NCI-H128 (cell line): ENCODE measurements around the gene CYB561.

Source experiments
- DNase-seq: peaks from one replicate; lab custom pipeline; 2025; ENCODE audit not compliant: unreplicated experiment; lab: John Stamatoyannopoulos, UW

The CYB561 gene

DNA sequence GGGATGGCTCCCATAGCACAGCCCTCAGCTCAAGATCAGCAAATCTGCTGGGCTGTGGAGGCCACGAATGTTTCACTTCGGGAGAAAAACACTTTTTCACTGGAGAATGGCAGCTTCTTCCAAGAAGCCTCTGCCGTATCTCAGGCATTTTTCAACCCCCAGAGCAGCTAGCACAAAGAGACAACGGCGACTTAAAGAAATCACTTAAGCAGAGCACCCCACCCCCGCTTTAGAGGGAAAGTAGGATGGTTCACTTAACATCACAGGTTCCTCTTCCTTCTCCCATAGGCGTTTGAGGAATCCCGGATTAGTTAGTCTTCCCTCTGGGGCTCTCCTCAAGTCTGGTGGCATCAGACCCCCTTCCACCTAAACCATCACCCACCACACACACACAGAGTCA is 27.6 kb downstream of the CYB561 start:
- DNase-seq = no peak

DNA sequence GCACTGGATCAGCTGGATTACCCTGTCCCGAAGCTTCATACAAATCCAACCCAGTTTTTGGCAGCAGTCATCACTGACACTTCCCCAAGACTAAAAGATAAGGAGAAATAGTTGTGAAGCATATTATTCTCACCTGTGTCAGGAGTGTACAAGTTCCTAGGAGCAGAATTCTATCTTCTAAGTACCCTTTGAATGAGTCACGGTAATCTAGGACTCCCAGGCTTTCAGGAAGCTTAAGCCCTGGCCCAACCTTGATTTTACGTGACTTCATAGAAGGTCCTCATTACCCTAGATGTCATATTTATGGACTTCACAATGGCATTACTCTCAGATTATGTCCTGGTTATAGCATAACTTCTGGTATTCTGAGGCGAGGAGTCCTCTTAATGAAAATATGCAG is 31.9 kb downstream of the CYB561 start:
- DNase-seq = no peak

DNA sequence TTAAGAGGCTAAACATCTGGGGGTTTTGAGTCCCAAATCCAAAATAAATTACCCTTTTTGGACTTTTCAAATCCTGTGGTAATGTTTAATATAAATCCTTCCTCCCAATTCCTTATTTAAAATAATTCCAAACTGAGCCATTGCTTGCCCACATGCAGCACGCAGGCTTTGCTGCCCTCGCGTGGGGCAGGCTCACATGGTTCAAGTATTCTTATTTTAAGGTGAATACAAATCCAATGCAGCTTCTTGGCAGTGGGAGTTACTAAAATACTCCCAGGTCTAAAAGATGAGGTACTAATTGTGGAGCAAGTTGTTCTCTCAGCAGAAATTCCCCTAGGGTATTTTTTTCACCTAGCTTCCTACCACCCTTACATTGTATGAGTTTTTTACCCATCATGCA is 33.0 kb downstream of the CYB561 start:
- no peak for DNase-seq

DNA sequence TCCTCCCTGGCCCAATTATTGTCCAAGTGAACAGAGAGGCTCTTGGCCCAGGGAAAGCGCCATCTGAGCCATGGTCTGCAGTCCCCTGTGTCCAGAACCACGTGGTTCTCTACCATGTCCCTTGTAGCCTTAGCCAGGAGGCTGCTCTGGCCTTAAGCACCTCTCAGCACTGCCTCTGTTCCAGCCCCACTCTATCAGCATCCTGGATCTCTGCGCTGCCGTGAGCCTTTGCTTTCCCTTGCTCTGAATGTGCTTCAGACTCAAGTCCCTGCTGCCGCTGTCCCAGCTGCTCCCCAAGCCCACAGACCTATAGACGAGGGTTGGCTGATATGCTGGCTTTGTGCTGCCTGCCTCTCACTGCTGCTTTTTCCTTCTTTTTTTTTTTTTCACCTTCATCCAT is 33.9 kb downstream of the CYB561 start:
- no peak for DNase-seq

DNA sequence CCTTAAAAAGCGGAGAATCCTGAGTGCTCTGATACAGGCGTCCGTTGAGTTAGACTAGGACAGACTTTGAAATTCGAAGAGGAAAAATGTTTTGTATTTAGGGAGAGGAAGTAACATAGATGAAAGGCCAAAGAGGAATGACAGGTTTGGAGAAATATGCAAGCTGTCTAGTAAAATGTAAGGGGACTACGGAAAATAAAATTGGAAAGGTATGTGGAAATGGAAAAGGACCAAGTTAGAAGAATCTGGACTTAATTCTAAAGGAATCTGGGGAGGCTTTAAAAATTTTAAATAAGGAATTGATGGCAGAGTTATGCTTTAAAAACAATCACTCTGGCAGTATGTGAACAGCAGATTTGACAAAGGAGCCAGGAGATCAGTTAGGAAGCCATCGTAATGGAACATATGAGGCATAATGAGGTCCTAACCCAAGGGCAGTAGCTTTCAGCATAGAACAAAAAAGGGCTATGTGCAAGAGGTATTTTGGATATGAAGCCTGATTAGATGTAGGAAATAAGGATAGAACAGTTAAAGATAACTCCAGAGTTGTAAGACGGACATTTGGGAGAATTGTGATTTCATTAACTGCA is 38.3 kb downstream of the CYB561 start:
- no peak for DNase-seq

DNA sequence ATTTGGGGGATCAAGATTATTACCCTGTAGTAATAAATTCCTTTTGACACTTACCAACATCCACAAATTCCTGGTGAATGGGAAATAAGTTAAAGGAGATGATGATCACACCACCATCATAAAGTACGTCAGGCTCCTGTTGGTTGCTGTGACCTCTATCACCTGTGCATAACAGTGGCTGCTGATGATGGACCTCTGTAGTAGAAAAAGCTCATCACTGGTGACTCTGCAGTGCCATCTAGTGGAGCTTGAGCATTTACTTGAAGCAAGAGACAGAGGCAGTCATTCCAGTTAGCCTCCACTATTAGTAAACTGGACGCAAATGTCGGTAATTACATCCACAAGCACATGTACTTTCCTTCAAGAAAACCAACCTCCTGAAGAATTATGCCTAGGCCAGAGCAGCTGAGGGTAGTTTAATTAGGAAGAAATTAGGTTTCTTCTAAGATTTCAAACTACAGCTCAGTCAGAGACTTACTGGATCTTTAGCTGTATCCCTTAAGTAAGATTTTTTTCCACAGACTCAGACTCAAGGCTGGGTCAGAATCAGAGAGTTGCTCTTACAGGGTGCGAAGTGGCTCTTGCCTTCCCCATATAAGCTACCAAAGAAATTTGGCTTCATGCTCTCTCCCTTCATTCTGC is 39.3 kb downstream of the CYB561 start:
- peak; percentile 74 for DNase-seq

DNA sequence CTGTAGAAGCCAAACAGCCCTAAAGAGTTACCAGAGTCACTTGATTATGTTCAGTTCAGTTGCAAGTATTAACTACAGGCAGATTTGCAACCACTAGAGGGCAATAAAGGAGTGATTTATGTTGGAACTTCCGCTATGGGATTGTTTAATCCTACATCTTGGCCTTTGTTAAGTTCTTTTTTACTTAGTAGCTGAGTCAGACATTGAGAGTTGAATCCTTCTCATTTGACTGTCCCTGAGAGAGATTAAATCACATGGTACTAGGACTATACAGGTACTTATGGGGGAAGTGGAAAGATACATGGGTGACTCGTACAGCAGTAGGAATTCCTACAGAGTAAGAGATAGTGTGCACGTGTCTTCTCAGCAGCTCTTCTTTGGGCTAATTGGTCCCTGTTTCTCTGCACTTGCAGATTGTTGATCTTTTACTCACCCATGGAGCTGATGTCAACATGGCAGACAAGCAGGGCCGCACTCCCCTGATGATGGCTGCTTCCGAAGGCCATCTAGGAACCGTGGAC is 40.3 kb downstream of the CYB561 start:
- no peak for DNase-seq

DNA sequence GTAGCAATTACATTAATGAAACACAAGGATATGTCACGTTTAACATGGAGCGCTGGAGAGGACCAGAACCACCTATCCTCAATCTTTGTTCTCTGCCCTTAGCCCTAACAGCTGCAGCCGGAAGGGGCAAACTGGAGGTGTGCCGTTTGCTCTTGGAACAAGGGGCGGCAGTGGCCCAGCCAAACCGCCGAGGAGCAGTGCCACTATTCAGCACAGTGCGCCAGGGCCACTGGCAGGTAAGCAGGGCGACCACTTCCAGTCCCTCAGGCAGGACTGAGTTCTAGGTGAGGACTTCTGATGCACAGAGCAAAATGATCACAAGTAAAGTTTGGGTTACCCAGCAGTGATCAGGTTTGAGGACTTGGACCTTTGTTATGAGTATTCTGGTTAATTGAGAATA is 41.1 kb downstream of the CYB561 start:
- no peak for DNase-seq

DNA sequence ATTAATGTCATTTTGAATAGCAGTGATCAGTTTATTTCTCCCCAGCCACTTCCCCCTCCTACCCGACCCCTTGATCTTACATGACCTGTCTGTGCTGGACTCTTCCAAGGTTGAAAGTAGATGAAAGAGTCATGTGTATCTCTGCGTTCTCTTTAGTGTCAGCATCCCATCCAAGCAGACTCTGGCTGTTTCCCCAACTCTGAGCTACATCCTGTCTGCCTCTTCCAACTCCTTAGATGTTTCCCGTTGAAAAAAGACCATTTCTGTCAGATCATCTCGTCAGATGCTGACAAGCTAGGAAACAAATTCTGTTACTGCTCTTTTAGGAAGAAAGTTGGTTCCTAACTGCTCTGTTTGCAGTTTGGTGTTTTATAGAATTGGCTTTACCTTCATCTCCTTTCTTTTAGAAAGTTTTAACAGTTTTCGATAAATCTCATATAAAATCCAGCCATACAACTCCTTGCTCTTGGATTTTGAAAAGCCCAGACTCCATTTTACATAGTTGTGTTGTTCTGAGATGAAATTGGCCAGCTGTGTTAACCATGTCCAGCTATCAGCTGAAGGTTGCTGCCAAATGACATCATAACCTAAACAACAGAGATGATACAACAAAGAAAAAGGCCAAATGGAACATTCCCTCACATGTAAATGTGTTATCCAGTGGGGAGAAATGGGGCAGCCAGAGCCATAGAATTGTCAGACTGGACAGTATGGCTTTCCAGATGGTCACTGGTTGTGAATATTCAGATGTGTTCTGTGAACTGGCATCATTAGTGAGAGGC is 43.5 kb downstream of the CYB561 start:
- DNase-seq = no peak

DNA sequence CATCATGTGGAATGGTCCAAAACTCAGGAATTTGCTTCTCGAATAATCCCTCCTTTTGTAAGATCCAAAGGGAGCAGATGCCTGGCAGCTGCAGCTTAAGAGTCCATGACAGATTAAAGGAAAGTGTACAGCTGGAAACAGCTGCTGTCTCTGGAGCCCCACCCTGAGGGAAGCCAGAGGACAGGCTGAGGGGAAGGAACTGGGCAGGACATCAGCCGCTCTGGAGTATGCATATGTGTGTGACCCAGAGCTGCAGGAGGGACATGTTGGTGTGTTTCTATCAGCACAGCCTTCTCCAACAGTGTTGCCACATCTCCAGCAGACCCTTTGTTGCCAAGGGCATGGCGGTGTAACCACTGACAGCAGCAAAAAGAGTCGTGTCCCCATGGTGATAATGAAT is 46.2 kb downstream of the CYB561 start:
- no peak for DNase-seq

DNA sequence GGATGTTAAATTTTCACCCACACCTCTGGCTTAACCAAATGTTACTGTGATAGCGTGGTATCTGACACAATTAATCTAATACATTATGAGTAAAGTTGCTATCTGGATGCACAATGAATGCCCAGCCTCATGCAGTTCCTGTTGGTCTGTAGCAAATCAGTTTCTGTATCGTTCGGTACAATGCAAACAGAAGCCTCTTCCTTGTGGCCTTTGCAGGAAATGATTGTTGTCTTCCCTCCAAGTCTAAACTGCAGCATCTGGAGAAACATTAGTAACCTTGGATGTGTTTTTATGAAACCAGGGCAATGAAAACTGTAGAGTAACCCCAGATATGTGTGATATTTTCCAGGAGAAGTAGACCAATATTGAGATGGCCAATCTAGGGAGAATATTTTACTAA is 46.8 kb downstream of the CYB561 start:
- DNase-seq = no peak

DNA sequence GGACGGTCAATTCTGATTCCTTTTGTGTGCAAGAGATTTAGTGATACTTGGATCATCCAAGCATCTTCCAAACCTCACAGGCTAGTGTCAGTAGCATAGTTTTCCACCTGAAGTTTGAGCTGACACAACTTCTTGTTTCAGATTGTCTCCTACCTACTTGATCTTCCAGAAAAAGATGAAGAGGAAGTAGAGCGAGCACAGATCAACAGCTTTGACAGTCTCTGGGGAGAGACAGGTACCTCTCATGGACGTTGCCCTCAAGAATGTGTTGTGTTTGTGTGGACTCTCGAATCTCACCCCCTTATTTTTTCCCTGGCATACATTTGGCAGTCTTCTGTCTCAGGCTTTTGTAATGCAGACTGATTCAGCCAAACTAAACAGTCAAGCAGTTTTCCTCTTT is 47.4 kb downstream of the CYB561 start:
- DNase-seq = no peak

DNA sequence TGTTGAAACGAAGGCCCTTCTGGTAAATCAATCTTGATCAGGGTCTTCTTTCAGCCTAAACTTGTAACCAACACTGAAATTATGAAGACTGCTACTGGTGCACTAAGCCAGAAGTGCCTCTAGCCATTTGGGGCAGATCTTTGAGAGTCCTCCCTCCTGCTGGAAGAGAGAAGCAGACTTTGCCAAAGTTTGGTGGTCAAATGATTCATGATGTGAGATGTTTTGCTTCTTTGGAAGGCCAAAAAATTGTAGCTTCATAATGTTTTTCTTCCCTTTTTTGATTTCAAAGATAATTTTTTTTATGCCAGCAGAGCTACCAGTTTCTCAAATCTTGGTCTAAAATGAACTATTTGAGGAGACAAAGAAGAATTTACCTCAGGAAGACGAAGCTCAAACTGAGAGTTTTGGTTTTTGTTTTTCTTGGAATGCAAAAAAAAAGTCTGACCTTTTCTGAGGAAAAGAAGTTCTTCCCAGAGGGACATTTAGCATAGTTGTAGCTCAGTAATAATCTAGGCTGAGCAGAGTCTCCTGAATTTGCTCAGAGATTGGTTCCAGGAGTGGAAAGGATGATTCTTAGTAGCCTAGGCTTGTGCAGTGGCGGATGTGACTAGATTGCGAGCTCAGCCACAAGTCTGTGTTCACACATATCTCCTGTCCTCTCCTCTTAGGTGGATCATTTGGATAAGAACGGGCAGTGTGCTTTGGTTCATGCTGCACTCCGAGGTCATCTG is 50.9 kb downstream of the CYB561 start:
- DNase-seq = no peak

DNA sequence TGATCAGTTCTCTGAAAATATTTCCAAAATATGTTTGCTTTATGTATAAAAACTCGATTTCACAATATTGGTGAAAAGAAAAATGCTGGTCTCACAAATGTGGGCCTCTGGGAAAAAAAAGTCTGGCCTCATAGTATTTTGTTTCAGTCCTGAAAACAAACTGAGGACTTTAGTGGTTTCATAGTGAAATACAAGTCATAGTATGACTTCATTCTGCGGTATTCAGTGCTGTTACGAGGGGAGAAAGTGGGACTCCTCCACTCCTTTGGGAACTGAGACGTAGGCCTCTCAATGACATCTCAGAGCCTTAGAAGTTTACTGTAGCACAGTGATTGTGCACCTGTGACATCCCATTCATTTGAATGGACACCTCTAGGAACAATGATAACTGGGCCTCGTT is 56.0 kb downstream of the CYB561 start:
- DNase-seq = no peak

DNA sequence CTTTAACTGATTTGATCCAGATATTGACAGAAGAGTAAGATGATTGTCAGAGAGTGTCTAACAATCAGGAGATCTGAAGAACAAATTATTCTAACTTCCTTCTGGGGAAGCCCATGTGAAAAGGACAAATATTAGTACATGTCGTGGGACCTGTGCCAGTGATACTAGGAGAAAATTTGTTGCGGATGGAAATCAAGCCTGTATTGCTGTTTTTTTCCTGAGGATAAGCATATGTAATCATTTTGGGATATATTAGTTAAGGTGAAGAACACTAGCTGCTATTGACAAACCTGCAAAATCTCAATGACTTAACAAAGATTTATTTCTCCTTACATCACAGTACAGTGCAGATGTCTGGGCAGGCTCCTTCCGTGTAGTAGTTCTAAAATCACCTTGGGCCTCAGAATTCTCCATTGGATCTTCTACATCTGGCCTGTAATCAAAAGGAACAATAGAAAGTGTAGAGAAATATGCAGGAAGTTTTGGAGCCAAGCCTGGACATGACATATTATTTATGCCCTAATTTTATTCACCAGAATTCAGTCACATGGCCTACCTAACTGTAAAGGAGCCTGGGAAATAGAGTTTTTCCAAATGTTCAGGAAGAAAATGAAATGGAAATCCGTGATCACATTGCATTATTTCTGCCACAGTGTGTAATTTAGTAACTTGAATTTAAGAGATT is 58.3 kb downstream of the CYB561 start:
- no peak for DNase-seq

DNA sequence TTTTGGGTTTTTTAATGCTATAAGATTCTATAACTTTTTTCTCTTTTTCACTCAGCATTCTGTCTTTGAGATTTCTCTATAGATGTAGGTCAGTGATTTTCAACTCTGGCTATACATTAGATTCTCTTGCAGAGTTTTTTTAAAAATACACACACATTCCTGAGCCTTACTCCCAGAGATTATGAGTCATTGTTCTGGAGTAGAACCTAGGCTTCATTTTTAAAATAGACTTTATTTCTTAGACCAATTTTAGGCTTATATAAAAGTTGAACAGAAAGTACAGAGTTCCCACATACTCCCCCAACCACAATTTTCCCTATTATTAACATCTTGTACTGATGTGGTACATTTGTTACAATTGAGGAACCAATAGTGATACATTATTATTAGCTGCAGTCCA is 63.3 kb downstream of the CYB561 start:
- DNase-seq = no peak
